DND-41 (cell line): ENCODE data around the gene FAM174C.

ENCODE experiments used
- EZH2 ChIP-seq: IDR thresholded peaks from 3 replicates; pipeline ENCODE4 v1.6.1; 2012; ENCODE audit warnings: borderline replicate concordance, low read depth, mild to moderate bottlenecking, moderate library complexity, low read length, inconsistent platforms; ENCODE audit not compliant: severe bottlenecking
- TF ChIP-seq, protein P1 (sequence below): IDR thresholded peaks from 2 replicates; pipeline ENCODE4 v1.5.1; 2012; ENCODE audit warnings: borderline replicate concordance, low read length, moderate library complexity, mild to moderate bottlenecking; ENCODE audit not compliant: poor library complexity, severe bottlenecking; ENCODE audit errors: extremely low read depth

- TF ChIP-seq, protein P1, sequence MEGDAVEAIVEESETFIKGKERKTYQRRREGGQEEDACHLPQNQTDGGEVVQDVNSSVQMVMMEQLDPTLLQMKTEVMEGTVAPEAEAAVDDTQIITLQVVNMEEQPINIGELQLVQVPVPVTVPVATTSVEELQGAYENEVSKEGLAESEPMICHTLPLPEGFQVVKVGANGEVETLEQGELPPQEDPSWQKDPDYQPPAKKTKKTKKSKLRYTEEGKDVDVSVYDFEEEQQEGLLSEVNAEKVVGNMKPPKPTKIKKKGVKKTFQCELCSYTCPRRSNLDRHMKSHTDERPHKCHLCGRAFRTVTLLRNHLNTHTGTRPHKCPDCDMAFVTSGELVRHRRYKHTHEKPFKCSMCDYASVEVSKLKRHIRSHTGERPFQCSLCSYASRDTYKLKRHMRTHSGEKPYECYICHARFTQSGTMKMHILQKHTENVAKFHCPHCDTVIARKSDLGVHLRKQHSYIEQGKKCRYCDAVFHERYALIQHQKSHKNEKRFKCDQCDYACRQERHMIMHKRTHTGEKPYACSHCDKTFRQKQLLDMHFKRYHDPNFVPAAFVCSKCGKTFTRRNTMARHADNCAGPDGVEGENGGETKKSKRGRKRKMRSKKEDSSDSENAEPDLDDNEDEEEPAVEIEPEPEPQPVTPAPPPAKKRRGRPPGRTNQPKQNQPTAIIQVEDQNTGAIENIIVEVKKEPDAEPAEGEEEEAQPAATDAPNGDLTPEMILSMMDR = no peak
- no peak for TF ChIP-seq EZH2
These were observed 37.5 kb upstream of the FAM174C start, which contains the start of gene CBARP for GRCh38 chr19:1237754-1238368.
